ENCODE measurements around the gene WDR59. TPM values are rescaled to one million over a fixed set of nuclear protein-coding genes. Genes with fewer than 3 reads are reported as not detected.
"Not testable (repeated sequence)": the region's sequence is repeated elsewhere in the genome, so short reads cannot be mapped to it uniquely, and the experiment has no call there.

The WDR59 gene
- total RNA-seq, 1 donor from 2014 or later = 95.3 TPM

GRCh38 chr16:74942566-74942965, 42.4 kb downstream of the WDR59 start:
- intact Hi-C loops (cut with micrococcal nuclease) = no loop called here
- Mint-ChIP-seq H3K4me3 (no peak overlapping the region), H3K4me1 (ENCODE audit: low read depth) (no peaks in the 10 kb centered on the region), H3K36me3 (ENCODE audit: low read depth) (peaks cover 41% of the 10 kb centered on the region), H3K9me3 (no peaks in the 10 kb centered on the region), H3K27ac (no peak overlapping the region), H3K27me3 (ENCODE audit: insufficient read depth) (no peaks in the 10 kb centered on the region)
- DNase-seq (ENCODE audit: low spot score) = no peak

- no peak for DNase-seq (ENCODE audit: low spot score)
- peaks cover 6% of the 10 kb centered on the region for H3K4me1 Mint-ChIP-seq (ENCODE audit: low read depth)
- intact Hi-C loops (cut with micrococcal nuclease) = no loop called here
- H3K4me3 Mint-ChIP-seq = no peak overlapping the region
- no peak overlapping the region for H3K27ac Mint-ChIP-seq
- H3K36me3 Mint-ChIP-seq (ENCODE audit: low read depth) = peaks cover 41% of the 10 kb centered on the region
- H3K27me3 Mint-ChIP-seq (ENCODE audit: insufficient read depth) = no peaks in the 10 kb centered on the region
- no peaks in the 10 kb centered on the region for H3K9me3 Mint-ChIP-seq
Measured at GRCh38 chr16:74939688-74940087, 45.2 kb downstream of the WDR59 start.

- peaks cover 30% of the 10 kb centered on the region for H3K36me3 Mint-ChIP-seq (ENCODE audit: low read depth)
- peaks cover 6% of the 10 kb centered on the region for H3K4me1 Mint-ChIP-seq (ENCODE audit: low read depth)
- H3K4me3 Mint-ChIP-seq = no peak overlapping the region
- peak overlapping the region; percentile 72 for H3K27ac Mint-ChIP-seq
- no peaks in the 10 kb centered on the region for H3K9me3 Mint-ChIP-seq
- intact Hi-C loops (cut with micrococcal nuclease) = loop anchor here (1.0 kb wide), 1 partner anchor 174 kb away; no protein-coding TSS in a partner anchor
- no peaks in the 10 kb centered on the region for H3K27me3 Mint-ChIP-seq (ENCODE audit: insufficient read depth)
- DNase-seq (ENCODE audit: low spot score) = no peak
Measured at GRCh38 chr16:74936902-74937560, 47.9 kb downstream of the WDR59 start.

- peaks cover 16% of the 10 kb centered on the region for H3K36me3 Mint-ChIP-seq (ENCODE audit: low read depth)
- H3K27ac Mint-ChIP-seq = no peak overlapping the region
- H3K9me3 Mint-ChIP-seq = no peaks in the 10 kb centered on the region
- H3K27me3 Mint-ChIP-seq (ENCODE audit: insufficient read depth) = no peaks in the 10 kb centered on the region
- H3K4me1 Mint-ChIP-seq (ENCODE audit: low read depth) = no peaks in the 10 kb centered on the region
- intact Hi-C loops (cut with micrococcal nuclease) = no loop called here
- H3K4me3 Mint-ChIP-seq = no peak overlapping the region
- no peak for DNase-seq (ENCODE audit: low spot score)
Measured at GRCh38 chr16:74931445-74931844, 53.5 kb downstream of the WDR59 start.

- H3K4me3 Mint-ChIP-seq = no peak overlapping the region
- intact Hi-C loops (cut with micrococcal nuclease) = no loop called here
- H3K9me3 Mint-ChIP-seq = no peaks in the 10 kb centered on the region
- no peaks in the 10 kb centered on the region for H3K27me3 Mint-ChIP-seq (ENCODE audit: insufficient read depth)
- H3K36me3 Mint-ChIP-seq (ENCODE audit: low read depth) = peaks cover 14% of the 10 kb centered on the region
- DNase-seq (ENCODE audit: low spot score) = no peak
- H3K27ac Mint-ChIP-seq = no peak overlapping the region
- no peaks in the 10 kb centered on the region for H3K4me1 Mint-ChIP-seq (ENCODE audit: low read depth)
Measured at GRCh38 chr16:74929636-74930035, 55.3 kb downstream of the WDR59 start.

GRCh38 chr16:74926805-74927204, 58.1 kb downstream of the WDR59 start:
- Mint-ChIP-seq H3K27me3 (ENCODE audit: insufficient read depth) (no peaks in the 10 kb centered on the region), H3K4me3 (no peak overlapping the region), H3K9me3 (no peaks in the 10 kb centered on the region), H3K4me1 (ENCODE audit: low read depth) (no peaks in the 10 kb centered on the region), H3K36me3 (ENCODE audit: low read depth) (peaks cover 23% of the 10 kb centered on the region), H3K27ac (no peak overlapping the region)
- DNase-seq (ENCODE audit: low spot score) = no peak
- intact Hi-C loops (cut with micrococcal nuclease) = no loop called here

- no peaks in the 10 kb centered on the region for H3K4me1 Mint-ChIP-seq (ENCODE audit: low read depth)
- peaks cover 32% of the 10 kb centered on the region for H3K36me3 Mint-ChIP-seq (ENCODE audit: low read depth)
- intact Hi-C loops (cut with micrococcal nuclease) = no loop called here
- H3K4me3 Mint-ChIP-seq = no peak overlapping the region
- no peaks in the 10 kb centered on the region for H3K9me3 Mint-ChIP-seq
- DNase-seq (ENCODE audit: low spot score) = no peak
- H3K27me3 Mint-ChIP-seq (ENCODE audit: insufficient read depth) = no peaks in the 10 kb centered on the region
- H3K27ac Mint-ChIP-seq = no peak overlapping the region
Measured at GRCh38 chr16:74923766-74924460, 61.0 kb downstream of the WDR59 start.

GRCh38 chr16:74922150-74923138, 62.5 kb downstream of the WDR59 start:
- no peak overlapping the region for H3K27ac Mint-ChIP-seq
- no peaks in the 10 kb centered on the region for H3K9me3 Mint-ChIP-seq
- H3K27me3 Mint-ChIP-seq (ENCODE audit: insufficient read depth) = no peaks in the 10 kb centered on the region
- peaks cover 38% of the 10 kb centered on the region for H3K36me3 Mint-ChIP-seq (ENCODE audit: low read depth)
- H3K4me3 Mint-ChIP-seq = no peak overlapping the region
- intact Hi-C loops (cut with micrococcal nuclease) = no loop called here
- no peak for DNase-seq (ENCODE audit: low spot score)
- H3K4me1 Mint-ChIP-seq (ENCODE audit: low read depth) = no peaks in the 10 kb centered on the region

- no peak for DNase-seq (ENCODE audit: low spot score)
- H3K27ac Mint-ChIP-seq = no peak overlapping the region
- no peaks in the 10 kb centered on the region for H3K9me3 Mint-ChIP-seq
- peaks cover 45% of the 10 kb centered on the region for H3K36me3 Mint-ChIP-seq (ENCODE audit: low read depth)
- H3K27me3 Mint-ChIP-seq (ENCODE audit: insufficient read depth) = no peaks in the 10 kb centered on the region
- no peaks in the 10 kb centered on the region for H3K4me1 Mint-ChIP-seq (ENCODE audit: low read depth)
- intact Hi-C loops (cut with micrococcal nuclease) = no loop called here
- no peak overlapping the region for H3K4me3 Mint-ChIP-seq
Measured at GRCh38 chr16:74921051-74921450, 63.9 kb downstream of the WDR59 start.

- H3K9me3 Mint-ChIP-seq = peaks cover 23% of the 10 kb centered on the region
- no peak overlapping the region for H3K27ac Mint-ChIP-seq
- no peaks in the 10 kb centered on the region for H3K4me1 Mint-ChIP-seq (ENCODE audit: low read depth)
- no peak for DNase-seq (ENCODE audit: low spot score)
- H3K27me3 Mint-ChIP-seq (ENCODE audit: insufficient read depth) = no peaks in the 10 kb centered on the region
- peaks cover 76% of the 10 kb centered on the region for H3K36me3 Mint-ChIP-seq (ENCODE audit: low read depth)
- H3K4me3 Mint-ChIP-seq = no peak overlapping the region
- intact Hi-C loops (cut with micrococcal nuclease) = no loop called here
Measured at GRCh38 chr16:74909665-74910064, 75.3 kb downstream of the WDR59 start.

GRCh38 chr16:74908759-74909158, 76.2 kb downstream of the WDR59 start:
- intact Hi-C loops (cut with micrococcal nuclease); H3K27me3 Mint-ChIP-seq (ENCODE audit: insufficient read depth); H3K4me3 Mint-ChIP-seq; H3K27ac Mint-ChIP-seq; H3K4me1 Mint-ChIP-seq (ENCODE audit: low read depth); DNase-seq (ENCODE audit: low spot score): not testable (repeated sequence)
- H3K9me3 Mint-ChIP-seq = peaks cover 23% of the 10 kb centered on the region
- H3K36me3 Mint-ChIP-seq (ENCODE audit: low read depth) = peaks cover 70% of the 10 kb centered on the region

GRCh38 chr16:74903901-74904678, 80.8 kb downstream of the WDR59 start:
- intact Hi-C loops (cut with micrococcal nuclease) = no loop called here
- no peak for DNase-seq (ENCODE audit: low spot score)
- no peaks in the 10 kb centered on the region for H3K27me3 Mint-ChIP-seq (ENCODE audit: insufficient read depth)
- peaks cover 6% of the 10 kb centered on the region for H3K9me3 Mint-ChIP-seq
- H3K4me1 Mint-ChIP-seq (ENCODE audit: low read depth) = no peaks in the 10 kb centered on the region
- H3K36me3 Mint-ChIP-seq (ENCODE audit: low read depth) = peaks cover 50% of the 10 kb centered on the region
- H3K4me3 Mint-ChIP-seq = no peak overlapping the region
- H3K27ac Mint-ChIP-seq = no peak overlapping the region
